Measurements from ENCODE around the gene GPN2.

GPN2 gene

GRCh38 chr1:26889551-26890466 is at the start of gene GPN2:
Gene GPN2, minus strand, starts transcription at chr1:26890283. Its CDS starts 187 bp downstream, at chr1:26890096.
- peak; percentile 85 for DNase-seq

- DNase-seq: no peak
These were observed 48.6 kb upstream of the GPN2 start for GRCh38 chr1:26938659-26939025.

- DNase-seq: no peak
These were observed 48.0 kb upstream of the GPN2 start for GRCh38 chr1:26938004-26938658.

GRCh38 chr1:26936823-26937222 is 46.7 kb upstream of the GPN2 start:
- no peak for DNase-seq

GRCh38 chr1:26932531-26932930 is 42.4 kb upstream of the GPN2 start:
- no peak for DNase-seq

- peak; percentile 29 for DNase-seq
These were observed 33.6 kb upstream of the GPN2 start for GRCh38 chr1:26923711-26924110.

GRCh38 chr1:26922901-26923300 is 32.8 kb upstream of the GPN2 start:
- DNase-seq: no peak

GRCh38 chr1:26922431-26922729 is 32.3 kb upstream of the GPN2 start:
- DNase-seq: no peak

- DNase-seq: peak; percentile 97
These were observed 31.7 kb upstream of the GPN2 start, which contains the start of gene NUDC for GRCh38 chr1:26921540-26922430. Gene NUDC, plus strand, starts transcription at chr1:26921743. Its CDS starts 106 bp downstream, at chr1:26921849.

- no peak for DNase-seq
These were observed 31.1 kb upstream of the GPN2 start for GRCh38 chr1:26921126-26921539.

- DNase-seq: no peak
These were observed 25.2 kb upstream of the GPN2 start for GRCh38 chr1:26915204-26915842.

- no peak for DNase-seq
These were observed 23.9 kb upstream of the GPN2 start, which contains the start of gene NR0B2 for GRCh38 chr1:26913754-26914619. Gene NR0B2, minus strand, starts transcription at chr1:26913975. Its CDS starts 35 bp downstream, at chr1:26913940.

GRCh38 chr1:26913389-26913753 is 23.3 kb upstream of the GPN2 start:
- no peak for DNase-seq

GRCh38 chr1:26912147-26912490 is 22.0 kb upstream of the GPN2 start:
- no peak for DNase-seq

- DNase-seq: no peak
These were observed 21.5 kb upstream of the GPN2 start for GRCh38 chr1:26911399-26912146.

- DNase-seq: no peak
These were observed 20.5 kb upstream of the GPN2 start for GRCh38 chr1:26910343-26911160.

GRCh38 chr1:26909951-26910342 is 19.9 kb upstream of the GPN2 start:
- no peak for DNase-seq

- no peak for DNase-seq
These were observed 17.2 kb upstream of the GPN2 start for GRCh38 chr1:26907071-26907917.
